Stomach (tissue), 9 donors: ENCODE measurements around the gene GBA3. TPM values are rescaled to one million over a fixed set of nuclear protein-coding genes. Genes with fewer than 3 reads are reported as not detected.

Source experiments
- DNase-seq, 2 donors: peaks; one replicate each; pipeline versions ENCODE4 v3.0.0 to v3.0.0-alpha.2; 2013 to 2019
- H3K27ac ChIP-seq, 5 donors: fragments of 200-600 bp in 4 of 5; sonication (generic) in 4 of 5; one replicate each; pipeline ENCODE4 v1.5.1; 2013 to 2019; ENCODE audit warnings: mild to moderate bottlenecking in 1 of 5, moderate library complexity in 1 of 5
- H3K27me3 ChIP-seq, 3 donors: fragments of 200-600 bp; sonication (generic); one replicate each; pipeline ENCODE4 v1.5.1; 2017 to 2019; ENCODE audit warnings: mixed run types in 1 of 3
- H3K36me3 ChIP-seq, 4 donors: fragments of 200-600 bp; sonication (generic); 1 replicate in 3 of 4; 2 replicates in 1 of 4; pipeline ENCODE4 v1.5.1; 2016 to 2019
- H3K4me1 ChIP-seq, 4 donors: fragments of 200-600 bp; sonication (generic); one replicate each; pipeline ENCODE4 v1.5.1; 2016 to 2019
- H3K4me3 ChIP-seq, 4 donors: fragments of 200-600 bp; sonication (generic) in 3 of 4; one replicate each; pipeline ENCODE4 v1.5.1; 2016 to 2019; ENCODE audit warnings: mild to moderate bottlenecking in 1 of 4
- H3K9me3 ChIP-seq, 4 donors: fragments of 200-600 bp; sonication (generic); one replicate each; pipeline ENCODE4 v1.5.1; 2016 to 2019
- EP300 ChIP-seq: sonication (generic); formaldehyde crosslinking; IDR thresholded peaks from one replicate; pipeline ENCODE4 v1.6.1; 2017; ENCODE audit warnings: antibody characterized with exemption
- POLR2A ChIP-seq, 4 donors: fragments of 450-650 bp; IDR thresholded peaks; one replicate each; pipeline ENCODE4 v1.6.1; 2016; ENCODE audit warnings: antibody characterized with exemption in 4 of 4, control low read depth in 2 of 4, mild to moderate bottlenecking in 1 of 4, moderate library complexity in 1 of 4
- POLR2AphosphoS5 ChIP-seq, 3 donors: sonication (generic); formaldehyde crosslinking; IDR thresholded peaks; one replicate each; pipeline ENCODE4 v1.6.1; 2016; ENCODE audit warnings: antibody characterized with exemption in 3 of 3
- WGBS, 5 donors: extraction: QIAGEN DNeasy Blood & Tissue Kit in 3 of 5; methylation state at CpG; one replicate each; pipeline versions ENCODE4 v1.1.5 to v1.1.7; 2013 to 2018; 5-methylcytosine and 5-hydroxymethylcytosine counted together
- intact Hi-C: fragments of 100-400 bp; cut with DNase I; formaldehyde crosslinking; loops from one replicate; pipeline ENCODE4 v1.15.1; 2023; ENCODE audit warnings: low total_unique reads
- polyA plus RNA-seq, 3 donors: library from polyadenylated mRNA; stranded (reverse); fragments of 200-250 nt; gene quantifications; one replicate each; pipeline ENCODE4 v1.2.3, GENCODE V29; 2013
- total RNA-seq, 5 donors: library from RNA; depleted of rRNA; stranded (reverse); fragments of >200 nt; gene quantifications; one replicate each; pipeline versions ENCODE4 v1.1.0 to v1.2.3, GENCODE V29; 2014 to 2016
- TF ChIP-seq, protein P1 (sequence below), 7 experiments: fragments of 450-650 bp in 4 of 7; fragments of 200-600 bp in 3 of 7; sonication (generic) in 3 of 7; IDR thresholded peaks; one replicate each; pipeline ENCODE4 v1.5.1; 2016 to 2019; ENCODE audit warnings: antibody characterized with exemption in 7 of 7, control low read depth in 2 of 7, mild to moderate bottlenecking in 1 of 7
- donor health status: healthy with polysubstance abuse.
- donor health status: Bipolar disorder and iron deficiency.
- donor health status: healthy.

The GBA3 gene
- total and polyA plus RNA-seq, 8 donors, result 0.10 to 13.0 (median 2.8) TPM; not detected in 5

GRCh38 chr4:22713841-22714240, 21.1 kb downstream of the GBA3 start:
- Histone ChIP-seq H3K27ac (no peak overlapping the region), H3K36me3 (no peaks in the 10 kb centered on the region), H3K4me3 (no peak overlapping the region), H3K9me3 (no peaks in the 10 kb centered on the region), H3K27me3 (no peaks in the 10 kb centered on the region), H3K4me1 (no peaks in the 10 kb centered on the region)
- 45 to 72% (median 61%) methylated on average over 1 of the region's 1 CpG for WGBS, 5 donors
- intact Hi-C loops, result no loop called here
- TF ChIP-seq EP300 (no peak), POLR2AphosphoS5 (IDR thresholded peaks at IDR 0.05) (no peak), POLR2A (IDR thresholded peaks at IDR 0.05) (no peak)
- TF ChIP-seq, protein P1, sequence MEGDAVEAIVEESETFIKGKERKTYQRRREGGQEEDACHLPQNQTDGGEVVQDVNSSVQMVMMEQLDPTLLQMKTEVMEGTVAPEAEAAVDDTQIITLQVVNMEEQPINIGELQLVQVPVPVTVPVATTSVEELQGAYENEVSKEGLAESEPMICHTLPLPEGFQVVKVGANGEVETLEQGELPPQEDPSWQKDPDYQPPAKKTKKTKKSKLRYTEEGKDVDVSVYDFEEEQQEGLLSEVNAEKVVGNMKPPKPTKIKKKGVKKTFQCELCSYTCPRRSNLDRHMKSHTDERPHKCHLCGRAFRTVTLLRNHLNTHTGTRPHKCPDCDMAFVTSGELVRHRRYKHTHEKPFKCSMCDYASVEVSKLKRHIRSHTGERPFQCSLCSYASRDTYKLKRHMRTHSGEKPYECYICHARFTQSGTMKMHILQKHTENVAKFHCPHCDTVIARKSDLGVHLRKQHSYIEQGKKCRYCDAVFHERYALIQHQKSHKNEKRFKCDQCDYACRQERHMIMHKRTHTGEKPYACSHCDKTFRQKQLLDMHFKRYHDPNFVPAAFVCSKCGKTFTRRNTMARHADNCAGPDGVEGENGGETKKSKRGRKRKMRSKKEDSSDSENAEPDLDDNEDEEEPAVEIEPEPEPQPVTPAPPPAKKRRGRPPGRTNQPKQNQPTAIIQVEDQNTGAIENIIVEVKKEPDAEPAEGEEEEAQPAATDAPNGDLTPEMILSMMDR (IDR thresholded peaks at IDR 0.05), result no peak
- no peak for DNase-seq

GRCh38 chr4:22719218-22719617, 26.5 kb downstream of the GBA3 start:
- Histone ChIP-seq H3K4me3 (no peak overlapping the region), H3K9me3 (no peaks in the 10 kb centered on the region), H3K27me3 (no peaks in the 10 kb centered on the region), H3K4me1 (no peaks in the 10 kb centered on the region), H3K36me3 (no peaks in the 10 kb centered on the region), H3K27ac (no peak overlapping the region)
- WGBS, 5 donors, result 61 to 75% (median 65%) methylated on average over 3 of the region's 3 CpGs
- DNase-seq, result no peak
- TF ChIP-seq, protein P1 (IDR thresholded peaks at IDR 0.05), result no peak
- no peak for TF ChIP-seq POLR2A (IDR thresholded peaks at IDR 0.05)
- TF ChIP-seq POLR2AphosphoS5 (IDR thresholded peaks at IDR 0.05), result no peak
- no peak for TF ChIP-seq EP300
- intact Hi-C loops, result no loop called here

- 50 to 71% (median 65%) methylated on average over 2 of the region's 2 CpGs for WGBS, 5 donors
- TF ChIP-seq POLR2A (IDR thresholded peaks at IDR 0.05) (no peak), EP300 (no peak), POLR2AphosphoS5 (IDR thresholded peaks at IDR 0.05) (no peak)
- TF ChIP-seq, protein P1 (IDR thresholded peaks at IDR 0.05), result no peak
- Histone ChIP-seq H3K4me1 (no peaks in the 10 kb centered on the region), H3K4me3 (no peak overlapping the region), H3K36me3 (no peaks in the 10 kb centered on the region), H3K27ac (no peak overlapping the region), H3K27me3 (no peaks in the 10 kb centered on the region), H3K9me3 (no peaks in the 10 kb centered on the region)
- DNase-seq, result no peak
- intact Hi-C loops, result no loop called here
Measured at GRCh38 chr4:22720091-22720490, 27.4 kb downstream of the GBA3 start.

- DNase-seq, result no peak
- WGBS, 5 donors, result 35 to 62% (median 48%) methylated on average over 1 of the region's 1 CpG
- no peak overlapping the region for H3K4me3 ChIP-seq
- no peaks in the 10 kb centered on the region for H3K36me3 ChIP-seq
- H3K27me3 ChIP-seq, result no peaks in the 10 kb centered on the region
- no peaks in the 10 kb centered on the region for H3K4me1 ChIP-seq
- H3K9me3 ChIP-seq, result no peaks in the 10 kb centered on the region
- intact Hi-C loops, result no loop called here
- TF ChIP-seq, protein P1 (IDR thresholded peaks at IDR 0.05), result no peak
- no peak for TF ChIP-seq EP300
- no peak for TF ChIP-seq POLR2AphosphoS5 (IDR thresholded peaks at IDR 0.05)
- TF ChIP-seq POLR2A (IDR thresholded peaks at IDR 0.05), result no peak
- H3K27ac ChIP-seq, result no peak overlapping the region
Measured at GRCh38 chr4:22721204-22721603, 28.5 kb downstream of the GBA3 start.
